ENCODE data around the gene NSUN4.

NSUN4 gene

DNA sequence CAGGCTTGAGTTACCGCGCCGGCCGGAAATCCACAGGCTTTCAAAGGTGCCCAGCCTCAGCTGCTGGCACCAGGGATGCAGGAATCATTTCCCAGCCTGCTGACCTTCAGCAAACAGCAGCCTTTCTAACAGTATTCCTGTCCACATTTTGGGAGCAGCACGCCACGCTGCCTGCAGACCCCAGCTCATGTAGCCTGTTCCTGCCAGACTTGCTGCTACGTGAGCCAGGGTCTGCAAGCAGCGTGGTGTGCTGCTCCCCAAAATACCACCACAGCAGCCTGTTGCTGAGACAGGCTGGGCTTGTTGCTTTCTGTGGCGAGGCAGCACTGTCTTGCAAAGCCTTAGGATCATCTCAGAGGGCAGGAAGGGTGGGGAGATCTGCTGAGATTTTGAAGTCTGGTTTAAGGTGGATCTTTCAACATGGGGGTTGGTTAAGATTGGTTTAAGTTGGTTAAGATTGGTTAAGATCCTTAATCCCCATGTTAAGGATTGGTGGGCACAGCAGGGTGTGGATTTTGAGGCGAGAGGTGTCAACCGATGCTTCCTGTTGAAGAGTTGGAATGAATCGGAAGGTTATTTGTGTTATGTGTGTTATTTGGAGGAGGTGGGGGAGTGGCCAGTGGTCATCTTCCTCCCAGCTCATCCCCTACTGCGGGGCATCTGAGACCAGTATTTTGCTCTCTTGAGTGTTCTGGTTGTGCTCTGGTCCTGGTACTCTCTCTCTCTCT is 66.4 kb downstream of the NSUN4 start:
- no peak for DNase-seq (ENCODE audit: low read depth)

DNA sequence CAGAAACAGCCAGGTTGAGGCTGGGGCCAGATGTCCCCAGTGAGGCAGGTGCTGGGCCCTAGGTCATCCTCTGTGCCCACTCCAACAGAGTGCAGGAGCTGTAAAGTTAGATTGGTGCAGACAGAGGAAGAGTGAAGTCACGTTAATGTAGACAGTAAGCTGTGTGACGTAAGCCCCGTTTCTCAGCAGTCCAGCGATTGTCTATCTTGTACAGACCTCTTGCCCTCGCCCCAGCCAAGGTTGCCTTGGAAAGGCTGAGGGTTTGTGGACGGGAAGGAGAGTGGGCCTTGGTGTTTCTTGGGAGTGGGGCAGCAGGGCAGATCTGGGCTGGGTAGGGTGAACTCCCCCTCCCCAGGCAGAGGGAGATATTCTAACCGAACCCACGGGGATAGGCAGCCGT is 67.0 kb downstream of the NSUN4 start:
- no peak for DNase-seq (ENCODE audit: low read depth)

DNA sequence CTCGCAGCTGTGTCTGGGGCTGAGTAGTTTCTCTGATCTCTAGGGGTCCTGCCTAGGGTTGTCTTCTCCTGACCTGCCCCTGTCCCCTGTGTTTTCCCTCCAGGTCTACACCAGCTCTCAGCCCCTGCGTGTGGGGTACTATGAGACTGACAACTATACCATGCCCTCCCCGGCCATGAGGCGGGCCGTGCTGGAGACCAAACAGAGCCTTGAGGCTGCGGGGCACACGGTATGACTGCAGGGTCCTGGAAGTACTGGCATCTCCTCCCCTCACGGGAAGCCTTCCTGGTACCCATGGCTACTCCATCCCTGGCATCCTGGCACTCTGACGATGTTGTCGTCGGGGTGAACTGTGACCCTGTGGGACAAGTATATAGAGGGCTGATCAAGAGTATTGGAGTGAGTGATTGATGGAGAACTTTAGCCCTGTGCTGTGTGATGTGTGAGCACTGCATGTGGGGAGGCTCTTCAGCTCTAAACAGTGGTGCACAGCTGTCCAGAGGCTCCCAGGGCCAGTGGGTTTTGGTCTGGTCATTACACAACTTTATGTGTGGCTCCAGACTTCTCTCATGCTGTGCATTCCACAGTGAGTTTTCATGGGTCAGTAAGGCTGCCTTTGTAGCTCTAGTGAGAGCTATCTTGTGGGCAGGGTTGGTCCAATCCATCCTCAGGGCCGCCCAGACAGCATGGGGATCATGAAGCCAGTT is 67.9 kb downstream of the NSUN4 start:
- DNase-seq (ENCODE audit: low read depth), result no peak

DNA sequence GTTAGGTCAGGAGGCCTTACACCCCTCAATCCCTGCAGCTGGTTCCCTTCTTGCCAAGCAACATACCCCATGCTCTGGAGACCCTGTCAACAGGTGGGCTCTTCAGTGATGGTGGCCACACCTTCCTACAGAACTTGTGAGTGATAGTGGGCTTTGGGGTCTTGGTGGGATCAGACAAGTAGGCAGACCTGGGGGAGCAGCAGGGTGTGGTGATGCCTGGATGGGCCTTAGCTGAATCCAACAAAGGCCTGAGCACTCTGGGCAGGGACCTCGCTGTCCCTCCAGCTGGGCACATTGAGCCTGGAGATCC is 68.4 kb downstream of the NSUN4 start:
- DNase-seq (ENCODE audit: low read depth), result no peak

DNA sequence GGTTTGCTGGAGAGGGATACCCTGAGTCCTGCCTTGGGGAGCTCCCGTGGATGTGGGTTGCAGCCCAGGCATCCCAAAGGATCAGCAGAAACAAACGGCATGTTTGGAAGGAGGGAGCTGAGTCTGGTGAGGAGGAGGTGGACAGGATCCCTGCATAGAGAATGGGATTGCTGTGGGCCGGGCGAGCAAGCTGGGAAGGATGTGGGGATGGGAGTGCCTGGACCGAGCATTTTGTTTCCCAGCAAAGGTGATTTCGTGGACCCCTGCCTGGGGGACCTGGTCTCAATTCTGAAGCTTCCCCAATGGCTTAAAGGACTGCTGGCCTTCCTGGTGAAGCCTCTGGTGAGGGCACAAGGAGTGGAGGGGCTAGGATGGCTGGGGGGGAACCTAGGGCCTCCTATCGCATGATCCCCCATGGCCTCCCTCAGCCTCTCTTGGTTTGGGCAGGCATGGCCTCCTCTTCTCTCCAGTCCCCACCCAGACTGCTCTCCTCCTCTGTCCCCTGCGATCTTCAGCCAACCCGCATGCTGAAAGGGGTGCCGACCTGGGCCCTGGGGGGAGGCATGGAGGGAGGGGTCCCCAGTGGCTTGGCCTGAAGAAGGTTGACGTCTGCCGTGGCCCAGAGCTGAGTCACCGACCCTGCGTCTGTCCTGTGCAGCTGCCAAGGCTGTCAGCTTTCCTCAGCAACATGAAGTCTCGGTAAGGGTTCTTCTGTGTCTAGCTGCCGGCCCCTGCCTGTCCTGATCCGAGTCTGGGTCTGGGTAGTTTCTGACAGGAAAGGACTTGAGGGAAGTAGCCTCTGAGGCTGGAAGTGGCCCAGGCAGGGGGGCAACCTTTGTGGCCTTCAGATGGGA is 69.8 kb downstream of the NSUN4 start:
- no peak for DNase-seq (ENCODE audit: low read depth)

DNA sequence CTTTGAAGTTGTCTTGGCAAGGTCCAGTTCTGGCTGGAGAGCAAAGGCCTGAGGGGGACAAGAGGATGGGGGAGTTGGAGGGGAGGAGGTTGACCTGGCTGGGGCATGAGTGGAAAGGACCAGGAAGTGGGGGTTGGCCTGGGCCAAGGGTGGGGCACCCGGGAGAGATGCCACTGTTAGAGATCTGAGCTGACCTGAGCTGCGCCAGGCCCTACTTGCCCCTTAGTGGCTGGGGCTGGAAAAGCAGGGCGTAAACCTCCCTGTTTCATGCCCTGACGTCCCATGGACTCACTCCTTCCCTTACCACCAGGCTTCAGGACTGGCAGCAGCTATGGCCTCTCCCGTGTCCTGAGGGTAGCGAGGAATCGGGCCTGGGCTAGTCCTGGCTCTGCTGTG is 70.4 kb downstream of the NSUN4 start:
- DNase-seq (ENCODE audit: low read depth), result no peak
